MM.1S (cell line): Measurements from ENCODE around the gene PKD2L1.

Source experiments
- DNase-seq: peaks from one replicate; pipeline ENCODE4 v3.0.0-alpha.2; 2015
- H2AFZ ChIP-seq: fragments of 300-600 bp; sonication (generic); 2 replicates; pipeline ENCODE4 v1.6.0; 2016; ENCODE audit warnings: antibody characterized with exemption, low read length
- H3F3A ChIP-seq: fragments of 300-600 bp; sonication (generic); 2 replicates; pipeline ENCODE4 v1.6.1; 2016; ENCODE audit warnings: mild to moderate bottlenecking, antibody characterized with exemption, low read length, moderate library complexity, mixed read lengths; ENCODE audit not compliant: insufficient read depth
- H3K27ac ChIP-seq: fragments of 300-600 bp; sonication (generic); 2 replicates; pipeline ENCODE4 v1.5.1; 2016; ENCODE audit warnings: mild to moderate bottlenecking, low read length
- H3K27me3 ChIP-seq: fragments of 300-600 bp; sonication (generic); replicated peaks from 2 replicates; pipeline ENCODE4 v1.6.0; 2016; ENCODE audit warnings: low read length; ENCODE audit not compliant: insufficient read depth
- H3K36me3 ChIP-seq: fragments of 300-600 bp; sonication (generic); replicated peaks from 2 replicates; pipeline ENCODE4 v1.6.1; 2016; ENCODE audit warnings: mild to moderate bottlenecking, low read length, mixed read lengths; ENCODE audit not compliant: insufficient read depth
- H3K4me1 ChIP-seq: fragments of 300-600 bp; sonication (generic); 2 replicates; pipeline ENCODE4 v1.6.1; 2016; ENCODE audit warnings: low read length, mixed read lengths
- H3K4me2 ChIP-seq: fragments of 300-600 bp; sonication (generic); 2 replicates; pipeline ENCODE4 v1.6.0; 2016; ENCODE audit warnings: low read depth, low read length
- H3K4me3 ChIP-seq: fragments of 300-600 bp; sonication (generic); 2 replicates; pipeline ENCODE4 v1.5.1; 2016; ENCODE audit warnings: low read length, mixed read lengths
- H3K79me2 ChIP-seq: fragments of 300-600 bp; sonication (generic); 2 replicates; pipeline ENCODE4 v1.6.1; 2016; ENCODE audit warnings: mixed run types, low read length, mixed read lengths
- H3K9ac ChIP-seq: fragments of 300-600 bp; sonication (generic); 2 replicates; pipeline ENCODE4 v1.6.1; 2016; ENCODE audit warnings: low read length, mixed read lengths
- H3K9me2 ChIP-seq: fragments of 300-600 bp; sonication (generic); replicated peaks from 2 replicates; pipeline ENCODE4 v1.6.1; 2016; ENCODE audit warnings: mild to moderate bottlenecking, low read length, mixed read lengths; ENCODE audit not compliant: insufficient read depth
- H3K9me3 ChIP-seq: fragments of 300-600 bp; sonication (generic); replicated peaks from 2 replicates; pipeline ENCODE4 v1.6.1; 2016; ENCODE audit warnings: mild to moderate bottlenecking, low read length, mixed read lengths; ENCODE audit not compliant: insufficient read depth
- H4K20me1 ChIP-seq: fragments of 300-600 bp; sonication (generic); 2 replicates; pipeline ENCODE4 v1.6.1; 2016; ENCODE audit warnings: mild to moderate bottlenecking, low read length, moderate library complexity, mixed read lengths; ENCODE audit not compliant: insufficient read depth
- CTCF ChIP-seq: fragments of 300-600 bp; sonication (generic); IDR thresholded peaks from 2 replicates; pipeline ENCODE4 v1.5.1; 2016; ENCODE audit warnings: antibody characterized with exemption, low read length, mixed read lengths
- EZH2 ChIP-seq: fragments of 300-600 bp; sonication (generic); optimal IDR thresholded peaks from 2 replicates; pipeline ENCODE3; 2017; ENCODE audit warnings: low read depth, mild to moderate bottlenecking, antibody characterized with exemption, low read length, mixed read lengths
- EZH2phosphoT487 ChIP-seq: fragments of 300-600 bp; sonication (generic); IDR thresholded peaks from 2 replicates; pipeline ENCODE4 v1.6.1; 2018; ENCODE audit warnings: antibody characterized with exemption, low read length

PKD2L1 gene

GRCh38 chr10:100315615-100316014 is 14.4 kb downstream of the PKD2L1 start:
- Histone ChIP-seq H3K4me1 (no peaks in the 10 kb centered on the region), H2AFZ (no peak overlapping the region), H3K4me3 (no peak overlapping the region), H3K4me2 (no peak overlapping the region), H3K27ac (no peak overlapping the region), H3K9me2 (no peaks in the 10 kb centered on the region), H3K79me2 (no peaks in the 10 kb centered on the region), H3F3A (no peaks in the 10 kb centered on the region), H3K9ac (no peak overlapping the region), H3K27me3 (no peaks in the 10 kb centered on the region), H3K36me3 (no peaks in the 10 kb centered on the region), H4K20me1 (no peaks in the 10 kb centered on the region), H3K9me3 (no peaks in the 10 kb centered on the region)
- no peak for DNase-seq
- no peak for TF ChIP-seq EZH2

GRCh38 chr10:100311298-100311697 is 18.7 kb downstream of the PKD2L1 start:
- Histone ChIP-seq H3K79me2 (no peaks in the 10 kb centered on the region), H3F3A (0 out of 2 replicates have a peak, but pooled peaks cover 5% of the 10 kb centered on the region), H3K9ac (no peak overlapping the region), H3K4me2 (no peak overlapping the region), H2AFZ (no peak overlapping the region), H3K9me3 (no peaks in the 10 kb centered on the region), H3K4me1 (peaks cover 18% of the 10 kb centered on the region), H3K27me3 (no peaks in the 10 kb centered on the region), H3K9me2 (no peaks in the 10 kb centered on the region), H3K4me3 (no peak overlapping the region), H4K20me1 (no peaks in the 10 kb centered on the region), H3K36me3 (no peaks in the 10 kb centered on the region), H3K27ac (no peak overlapping the region)
- TF ChIP-seq CTCF = no peak
- no peak for TF ChIP-seq EZH2
- no peak for TF ChIP-seq EZH2phosphoT487
- DNase-seq = no peak

- Histone ChIP-seq H3K4me3 (no peak overlapping the region), H3K9ac (no peak overlapping the region), H3K36me3 (no peaks in the 10 kb centered on the region), H3K79me2 (no peaks in the 10 kb centered on the region), H3F3A (0 out of 2 replicates have a peak, but pooled peaks cover 5% of the 10 kb centered on the region), H3K9me3 (no peaks in the 10 kb centered on the region), H4K20me1 (no peaks in the 10 kb centered on the region), H2AFZ (no peak overlapping the region), H3K27me3 (no peaks in the 10 kb centered on the region), H3K4me2 (no peak overlapping the region), H3K9me2 (no peaks in the 10 kb centered on the region), H3K27ac (no peak overlapping the region), H3K4me1 (peaks cover 18% of the 10 kb centered on the region)
- TF ChIP-seq EZH2phosphoT487 (no peak), EZH2 (no peak), CTCF (no peak)
- no peak for DNase-seq
Observed at GRCh38 chr10:100307684-100308083, 22.3 kb downstream of the PKD2L1 start.

DNA sequence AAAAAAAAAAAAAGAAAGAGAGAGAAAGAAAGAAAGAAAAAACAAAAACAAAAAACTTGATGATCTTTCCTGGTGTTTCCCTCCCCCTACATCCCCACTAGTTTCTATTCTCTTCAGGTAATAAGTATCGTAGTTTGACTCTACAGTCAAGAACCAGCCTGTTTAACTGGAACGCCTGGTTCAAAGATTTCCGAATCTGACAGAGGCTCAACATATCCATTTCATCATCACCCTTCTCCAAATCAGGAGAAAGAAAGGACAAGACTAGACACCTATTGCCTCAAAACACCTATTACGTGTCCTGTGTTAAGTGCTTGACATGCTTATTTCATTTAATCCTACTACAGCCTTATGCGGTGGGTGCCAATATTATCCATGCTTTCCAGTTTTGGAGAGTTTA is 23.2 kb downstream of the PKD2L1 start:
- Histone ChIP-seq H2AFZ (no peak overlapping the region), H3K27ac (no peak overlapping the region), H3K9me2 (no peaks in the 10 kb centered on the region), H4K20me1 (no peaks in the 10 kb centered on the region), H3K4me2 (no peak overlapping the region), H3K9ac (no peak overlapping the region), H3K9me3 (no peaks in the 10 kb centered on the region), H3K79me2 (no peaks in the 10 kb centered on the region), H3K27me3 (no peaks in the 10 kb centered on the region), H3F3A (0 out of 2 replicates have a peak, but pooled peaks cover 5% of the 10 kb centered on the region), H3K36me3 (no peaks in the 10 kb centered on the region), H3K4me3 (no peak overlapping the region), H3K4me1 (peaks cover 18% of the 10 kb centered on the region)
- no peak for TF ChIP-seq EZH2
- no peak for TF ChIP-seq EZH2phosphoT487
- TF ChIP-seq CTCF = no peak
- DNase-seq = no peak
